GM12873 (cell line): ENCODE results near the gene GOLGA1.

ENCODE experiments used
- TF ChIP-seq, protein P1 (sequence below): IDR thresholded peaks from 2 replicates; pipeline ENCODE4 v1.5.1; 2012; ENCODE audit warnings: low read depth, mild to moderate bottlenecking, moderate library complexity, low read length, control low read depth; ENCODE audit not compliant: insufficient read depth; ENCODE audit errors: missing control alignments

GOLGA1 gene

GRCh38 chr9:124860582-124861341 is 80.1 kb downstream of the GOLGA1 start:
- TF ChIP-seq, protein P1, sequence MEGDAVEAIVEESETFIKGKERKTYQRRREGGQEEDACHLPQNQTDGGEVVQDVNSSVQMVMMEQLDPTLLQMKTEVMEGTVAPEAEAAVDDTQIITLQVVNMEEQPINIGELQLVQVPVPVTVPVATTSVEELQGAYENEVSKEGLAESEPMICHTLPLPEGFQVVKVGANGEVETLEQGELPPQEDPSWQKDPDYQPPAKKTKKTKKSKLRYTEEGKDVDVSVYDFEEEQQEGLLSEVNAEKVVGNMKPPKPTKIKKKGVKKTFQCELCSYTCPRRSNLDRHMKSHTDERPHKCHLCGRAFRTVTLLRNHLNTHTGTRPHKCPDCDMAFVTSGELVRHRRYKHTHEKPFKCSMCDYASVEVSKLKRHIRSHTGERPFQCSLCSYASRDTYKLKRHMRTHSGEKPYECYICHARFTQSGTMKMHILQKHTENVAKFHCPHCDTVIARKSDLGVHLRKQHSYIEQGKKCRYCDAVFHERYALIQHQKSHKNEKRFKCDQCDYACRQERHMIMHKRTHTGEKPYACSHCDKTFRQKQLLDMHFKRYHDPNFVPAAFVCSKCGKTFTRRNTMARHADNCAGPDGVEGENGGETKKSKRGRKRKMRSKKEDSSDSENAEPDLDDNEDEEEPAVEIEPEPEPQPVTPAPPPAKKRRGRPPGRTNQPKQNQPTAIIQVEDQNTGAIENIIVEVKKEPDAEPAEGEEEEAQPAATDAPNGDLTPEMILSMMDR = no peak

- TF ChIP-seq, protein P1 = no peak
Observed at GRCh38 chr9:124859803-124860581, 80.9 kb downstream of the GOLGA1 start.

- TF ChIP-seq, protein P1 = no peak
Observed at GRCh38 chr9:124858330-124859046, 82.4 kb downstream of the GOLGA1 start.

DNA sequence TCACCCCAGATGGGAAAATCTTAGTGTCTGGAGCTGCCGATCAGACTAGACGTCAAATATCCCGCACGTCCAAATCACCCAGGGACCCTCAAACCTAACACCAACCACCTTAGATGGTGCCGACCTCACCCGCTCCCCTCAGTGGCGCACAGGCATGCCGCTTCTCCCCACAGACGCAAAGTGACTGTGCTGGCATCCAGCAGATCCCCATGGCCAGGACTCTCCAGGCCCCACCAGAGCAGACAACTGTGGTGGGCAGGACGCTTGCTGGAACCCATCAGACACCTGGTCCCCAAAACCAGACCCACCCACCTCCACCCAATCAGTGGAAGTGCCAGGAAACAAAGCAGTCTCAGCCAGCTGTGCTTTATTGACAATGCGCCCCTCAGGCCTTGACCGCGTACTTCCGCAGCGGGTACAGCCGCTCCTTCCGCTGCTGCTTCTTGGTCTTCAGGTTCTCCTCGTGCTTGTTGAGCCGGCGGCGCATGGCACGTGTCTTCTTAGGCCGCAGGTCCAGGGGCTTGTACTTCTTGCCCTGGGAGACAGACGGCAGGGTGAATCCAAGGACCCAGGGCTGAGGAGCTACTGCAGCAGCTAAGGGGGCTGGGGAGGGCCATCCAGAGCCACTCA is 83.2 kb downstream of the GOLGA1 start:
- TF ChIP-seq, protein P1 = no peak

DNA sequence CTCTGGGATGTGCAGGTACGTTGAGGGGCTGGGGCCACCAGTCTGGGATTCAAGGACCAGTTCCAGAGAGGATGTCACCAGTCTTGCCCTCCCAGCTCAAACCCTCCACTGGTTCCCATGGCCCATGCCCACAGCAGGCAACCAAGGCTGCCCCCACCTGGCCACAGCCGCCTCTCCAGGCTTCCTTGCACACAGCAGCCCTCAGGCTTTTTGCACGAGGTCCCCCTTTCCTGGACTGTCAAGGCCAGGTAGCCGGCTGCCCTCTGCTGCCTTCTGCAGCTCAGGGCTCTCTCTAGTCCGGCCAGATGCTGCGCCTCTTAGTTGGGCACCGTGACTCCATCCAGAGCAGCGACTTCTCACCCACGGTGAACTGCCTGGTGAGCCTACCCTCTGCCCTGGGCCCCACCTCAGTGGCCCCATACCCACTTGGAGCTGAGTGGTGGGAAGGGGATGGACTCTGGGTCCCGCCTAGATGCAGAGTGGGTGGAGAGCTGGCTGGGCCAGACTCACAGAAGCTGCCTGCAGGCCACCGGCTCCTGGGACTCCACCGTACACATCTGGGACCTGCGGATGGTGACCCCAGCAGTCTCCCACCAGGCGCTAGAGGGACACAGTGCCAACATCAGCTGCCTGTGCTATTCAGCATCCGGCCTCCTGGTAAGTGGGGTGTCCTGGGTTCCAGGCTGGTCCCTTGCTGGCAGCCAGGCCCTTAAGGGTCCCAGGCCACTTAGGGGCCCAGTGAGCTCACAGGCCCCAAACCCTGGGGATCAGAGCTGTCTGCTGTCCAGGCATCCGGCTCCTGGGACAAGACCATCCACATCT is 84.7 kb downstream of the GOLGA1 start:
- TF ChIP-seq, protein P1 = peak; percentile 47

DNA sequence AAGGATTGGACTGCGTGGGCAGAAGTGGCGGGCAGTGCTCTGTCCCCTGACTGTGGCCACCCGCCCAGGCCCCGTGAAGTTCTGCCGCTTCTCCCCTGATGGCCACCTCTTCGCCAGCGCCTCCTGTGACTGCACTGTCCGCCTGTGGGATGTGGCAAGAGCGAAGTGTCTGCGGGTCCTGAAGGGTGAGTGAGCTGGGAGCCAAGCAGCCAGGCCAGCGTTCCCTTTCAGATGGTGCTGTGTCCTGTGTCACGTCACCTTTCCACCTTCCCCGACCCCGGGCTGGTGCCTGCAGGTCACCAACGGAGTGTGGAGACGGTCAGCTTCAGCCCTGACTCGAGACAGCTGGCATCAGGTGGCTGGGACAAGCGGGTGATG is 85.3 kb downstream of the GOLGA1 start:
- TF ChIP-seq, protein P1 = no peak
